Memory B cell (primary cell): Measurements from ENCODE around the gene CHADL.

Source experiments
- ATAC-seq: fragments of 150-1000 bp; cut with Tn5 transposase; 2 replicates; pipeline ENCODE4 v1.10.0; 2021; ENCODE audit warnings: low read depth, mild to moderate bottlenecking, moderate library complexity
- DNase-seq, 2 donors: peaks; one replicate each; pipeline ENCODE4 v3.0.0; 2022; ENCODE audit warnings: low spot score in 2 of 2
- H3K27ac Mint-ChIP-seq: one replicate; pipeline ENCODE4 v1.8.0; 2022; ENCODE audit warnings: mild to moderate bottlenecking, moderate library complexity, mixed read lengths
- H3K27me3 Mint-ChIP-seq: one replicate; pipeline ENCODE4 v1.8.0; 2022; ENCODE audit warnings: mixed read lengths
- H3K36me3 Mint-ChIP-seq: one replicate; pipeline ENCODE4 v1.8.0; 2022; ENCODE audit warnings: mild to moderate bottlenecking, mixed read lengths
- H3K4me1 Mint-ChIP-seq: one replicate; pipeline ENCODE4 v1.8.0; 2022; ENCODE audit warnings: mixed read lengths
- H3K4me3 Mint-ChIP-seq: one replicate; pipeline ENCODE4 v1.8.0; 2022; ENCODE audit warnings: mild to moderate bottlenecking, moderate library complexity, mixed read lengths
- H3K9me3 Mint-ChIP-seq: one replicate; pipeline ENCODE4 v1.8.0; 2022; ENCODE audit warnings: mixed read lengths

Gene CHADL

GRCh38 chr22:41240377-41241132 is at the start of gene CHADL:
Gene CHADL, minus strand, starts transcription at chr22:41240931. Its CDS starts 50 bp downstream, at chr22:41240881.
- peak within 1 kb of the TSS; percentile 19 for H3K27ac Mint-ChIP-seq
- H3K9me3 Mint-ChIP-seq = no peaks in the 10 kb centered on the region
- no peaks in the 10 kb centered on the region for H3K36me3 Mint-ChIP-seq
- no peak for ATAC-seq
- no peaks in the 10 kb centered on the region for H3K27me3 Mint-ChIP-seq
- no peak for DNase-seq
- peaks cover 9% of the 10 kb centered on the region for H3K4me1 Mint-ChIP-seq
- H3K4me3 Mint-ChIP-seq = peak within 1 kb of the TSS; percentile 24

- no peaks in the 10 kb centered on the region for H3K36me3 Mint-ChIP-seq
- H3K4me1 Mint-ChIP-seq = peaks cover 8% of the 10 kb centered on the region
- no peaks in the 10 kb centered on the region for H3K9me3 Mint-ChIP-seq
- no peak for ATAC-seq
- no peaks in the 10 kb centered on the region for H3K27me3 Mint-ChIP-seq
- H3K27ac Mint-ChIP-seq = no peak overlapping the region
- DNase-seq = no peak
- no peak overlapping the region for H3K4me3 Mint-ChIP-seq
These were observed 48.9 kb upstream of the CHADL start for GRCh38 chr22:41289671-41290070.

- Mint-ChIP-seq H3K36me3 (peaks cover 2% of the 10 kb centered on the region), H3K27me3 (no peaks in the 10 kb centered on the region), H3K4me3 (peak overlapping the region; percentile 73), H3K27ac (no peak overlapping the region), H3K9me3 (no peaks in the 10 kb centered on the region), H3K4me1 (peaks cover 10% of the 10 kb centered on the region)
- no peak for DNase-seq
- no peak for ATAC-seq
These were observed 47.7 kb upstream of the CHADL start for GRCh38 chr22:41288245-41288946.

- DNase-seq = no peak
- peak overlapping the region; percentile 98 for H3K27ac Mint-ChIP-seq
- peaks cover 6% of the 10 kb centered on the region for H3K36me3 Mint-ChIP-seq
- H3K9me3 Mint-ChIP-seq = no peaks in the 10 kb centered on the region
- peaks cover 12% of the 10 kb centered on the region for H3K4me1 Mint-ChIP-seq
- peak overlapping the region; percentile 88 for H3K4me3 Mint-ChIP-seq
- ATAC-seq = peak; percentile 40
- no peaks in the 10 kb centered on the region for H3K27me3 Mint-ChIP-seq
These were observed 45.9 kb upstream of the CHADL start for GRCh38 chr22:41286639-41287091.

DNA sequence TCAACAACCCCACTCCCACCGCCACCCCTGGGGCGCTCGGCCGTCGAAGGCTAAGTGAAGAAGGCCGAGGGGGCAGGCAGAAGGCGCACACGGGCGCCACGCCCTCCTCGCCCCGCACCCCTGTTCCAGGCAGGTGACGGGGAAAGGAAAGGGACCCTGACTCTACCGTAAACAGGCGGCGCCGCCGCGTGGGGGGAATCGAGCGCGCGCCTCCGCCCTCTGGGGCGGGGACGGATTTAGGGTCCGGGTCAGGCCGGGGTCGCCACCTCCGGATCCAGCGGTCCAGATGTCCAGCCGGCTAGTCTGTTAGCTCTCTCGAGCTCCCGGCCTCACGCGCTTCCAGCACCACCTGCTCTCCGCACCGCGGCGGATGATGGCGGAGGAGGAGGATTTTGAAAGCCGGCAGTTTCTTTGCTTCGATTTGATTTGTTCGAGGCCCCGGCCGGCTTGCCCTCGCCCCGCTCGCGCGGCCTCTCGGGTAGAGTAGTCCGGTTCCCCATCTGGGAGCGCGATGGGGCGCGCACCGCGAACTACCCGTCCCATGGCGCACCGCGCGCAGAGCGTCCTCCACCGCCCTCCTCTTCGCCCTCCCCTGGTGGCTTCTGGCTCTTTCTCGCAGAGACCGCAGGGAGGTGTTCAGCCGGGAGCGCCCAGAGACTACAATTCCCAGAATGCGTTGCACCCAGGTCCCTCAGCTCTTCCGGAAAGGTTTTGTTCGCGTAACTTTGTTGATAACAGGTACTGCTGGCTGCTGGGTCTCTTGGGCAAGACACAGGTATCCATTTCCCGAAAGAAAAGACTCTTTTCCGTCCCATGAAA is 45.3 kb upstream of the CHADL start, which contains the start of gene RANGAP1:
TSS of gene RANGAP1 (minus strand) at position 368 of the 819 bp plus-strand sequence. CDS start 5,143 bp downstream, outside the sequence.
- ATAC-seq = peak; percentile 89
- peak; percentile 92 to 97 for DNase-seq
- H3K4me3 Mint-ChIP-seq = peak within 1 kb of the TSS; percentile 88
- peak within 1 kb of the TSS; percentile 98 for H3K27ac Mint-ChIP-seq
- H3K9me3 Mint-ChIP-seq = no peaks in the 10 kb centered on the region
- H3K4me1 Mint-ChIP-seq = peaks cover 13% of the 10 kb centered on the region
- H3K36me3 Mint-ChIP-seq = peaks cover 6% of the 10 kb centered on the region
- H3K27me3 Mint-ChIP-seq = no peaks in the 10 kb centered on the region

DNA sequence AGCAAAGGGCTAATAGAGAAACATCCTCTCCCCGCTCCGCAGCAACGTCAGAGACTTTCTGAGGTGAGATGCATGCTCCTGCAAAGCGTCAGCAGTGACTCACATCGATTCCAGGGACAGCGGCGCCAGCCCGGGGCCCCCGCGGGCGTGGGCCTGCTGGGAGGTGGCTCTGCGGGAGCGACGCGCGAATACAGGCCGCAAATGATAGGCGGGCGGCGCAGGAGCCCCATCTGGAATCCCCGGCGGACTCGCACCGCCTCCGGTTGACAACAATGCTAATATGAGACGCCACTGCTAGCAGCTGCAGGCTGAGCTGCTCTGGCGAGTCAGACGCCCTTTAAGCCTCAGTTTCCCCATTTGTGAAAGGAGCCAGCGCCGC is 44.7 kb upstream of the CHADL start:
- H3K27ac Mint-ChIP-seq = peak overlapping the region; percentile 98
- peaks cover 6% of the 10 kb centered on the region for H3K36me3 Mint-ChIP-seq
- H3K4me3 Mint-ChIP-seq = peak overlapping the region; percentile 88
- no peaks in the 10 kb centered on the region for H3K9me3 Mint-ChIP-seq
- DNase-seq (peak; percentile 15 to 28), ATAC-seq (no peak)
- no peaks in the 10 kb centered on the region for H3K27me3 Mint-ChIP-seq
- H3K4me1 Mint-ChIP-seq = peaks cover 18% of the 10 kb centered on the region

- Mint-ChIP-seq H3K4me1 (peaks cover 18% of the 10 kb centered on the region), H3K27me3 (no peaks in the 10 kb centered on the region), H3K9me3 (no peaks in the 10 kb centered on the region), H3K27ac (no peak overlapping the region), H3K36me3 (peaks cover 6% of the 10 kb centered on the region), H3K4me3 (peak overlapping the region; percentile 41)
- no peak for ATAC-seq
- no peak for DNase-seq
These were observed 43.7 kb upstream of the CHADL start for GRCh38 chr22:41284465-41284864.

DNA sequence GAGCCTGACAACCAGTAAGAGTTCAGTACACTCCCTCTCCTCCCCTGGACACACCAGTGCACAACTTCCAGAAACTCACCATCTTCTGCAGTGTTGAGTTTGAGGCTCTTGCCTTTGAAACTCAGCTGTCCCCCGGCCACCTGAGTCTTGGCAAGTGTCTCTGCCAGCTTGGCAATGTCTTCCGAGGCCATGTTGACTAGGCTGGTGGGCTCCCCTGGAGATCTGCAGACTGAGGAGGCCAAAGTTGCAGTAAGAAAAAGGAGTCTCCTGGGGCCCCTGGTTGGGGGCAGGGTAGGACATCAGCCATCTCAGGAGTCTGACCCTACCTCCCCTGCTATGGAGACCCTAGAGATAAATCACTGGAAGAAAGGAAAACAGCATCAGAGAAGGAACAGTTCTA is 40.1 kb upstream of the CHADL start:
- Mint-ChIP-seq H3K27me3 (no peaks in the 10 kb centered on the region), H3K4me3 (no peak overlapping the region), H3K36me3 (peaks cover 20% of the 10 kb centered on the region), H3K9me3 (no peaks in the 10 kb centered on the region), H3K27ac (no peak overlapping the region), H3K4me1 (peaks cover 13% of the 10 kb centered on the region)
- ATAC-seq (no peak), DNase-seq (no peak)

- H3K4me3 Mint-ChIP-seq = no peak overlapping the region
- no peak overlapping the region for H3K27ac Mint-ChIP-seq
- peaks cover 11% of the 10 kb centered on the region for H3K4me1 Mint-ChIP-seq
- no peaks in the 10 kb centered on the region for H3K9me3 Mint-ChIP-seq
- peaks cover 23% of the 10 kb centered on the region for H3K36me3 Mint-ChIP-seq
- ATAC-seq = no peak
- DNase-seq = no peak
- no peaks in the 10 kb centered on the region for H3K27me3 Mint-ChIP-seq
These were observed 39.3 kb upstream of the CHADL start for GRCh38 chr22:41280065-41280464.

GRCh38 chr22:41274856-41275255 is 34.1 kb upstream of the CHADL start:
- Mint-ChIP-seq H3K4me3 (no peak overlapping the region), H3K36me3 (peaks cover 28% of the 10 kb centered on the region), H3K9me3 (no peaks in the 10 kb centered on the region), H3K27me3 (no peaks in the 10 kb centered on the region), H3K27ac (no peak overlapping the region), H3K4me1 (no peaks in the 10 kb centered on the region)
- ATAC-seq (no peak), DNase-seq (no peak)

DNA sequence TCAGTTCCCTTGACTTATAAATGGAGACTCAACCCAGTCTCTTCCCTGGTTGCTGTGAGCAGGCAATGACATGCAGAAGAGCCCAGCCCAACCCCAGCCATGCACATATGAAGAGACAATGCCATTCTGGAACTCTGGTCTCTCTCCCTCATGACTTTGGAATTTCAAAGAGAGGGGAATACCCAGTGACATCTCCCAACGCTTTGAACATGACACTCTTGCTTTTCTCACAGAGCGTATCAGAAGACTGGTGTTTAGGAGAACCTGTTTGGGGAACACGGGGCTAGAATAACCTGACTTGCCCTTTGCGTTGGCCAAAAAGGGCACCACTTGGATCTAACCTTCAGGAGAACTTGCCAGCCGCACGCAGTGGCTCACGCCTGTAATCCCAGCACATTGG is 32.4 kb upstream of the CHADL start:
- H3K36me3 Mint-ChIP-seq = peaks cover 26% of the 10 kb centered on the region
- DNase-seq (no peak), ATAC-seq (no peak)
- no peak overlapping the region for H3K27ac Mint-ChIP-seq
- H3K4me3 Mint-ChIP-seq = no peak overlapping the region
- no peaks in the 10 kb centered on the region for H3K27me3 Mint-ChIP-seq
- no peaks in the 10 kb centered on the region for H3K4me1 Mint-ChIP-seq
- no peaks in the 10 kb centered on the region for H3K9me3 Mint-ChIP-seq

DNA sequence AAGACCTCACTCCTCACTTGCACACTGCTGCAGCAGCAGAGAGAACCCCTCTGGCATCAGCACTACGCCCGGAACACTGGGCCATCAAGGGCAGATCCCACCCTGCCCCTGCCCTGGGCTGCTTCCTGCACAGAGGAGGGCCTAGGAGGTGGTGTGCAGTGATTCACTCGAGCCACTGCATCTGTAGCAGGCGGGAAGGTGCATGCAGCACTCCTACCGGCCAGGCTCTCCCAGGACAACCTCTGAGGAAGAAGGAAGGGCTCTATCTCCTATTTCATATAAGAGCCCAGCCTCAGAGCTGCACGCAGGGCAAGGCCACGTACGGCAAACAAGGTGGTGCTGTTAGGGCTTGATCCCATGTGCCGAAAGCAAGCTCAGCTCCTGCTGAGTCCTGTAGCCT is 31.1 kb upstream of the CHADL start:
- no peaks in the 10 kb centered on the region for H3K27me3 Mint-ChIP-seq
- no peak overlapping the region for H3K4me3 Mint-ChIP-seq
- no peak for DNase-seq
- ATAC-seq = no peak
- H3K36me3 Mint-ChIP-seq = peaks cover 26% of the 10 kb centered on the region
- H3K9me3 Mint-ChIP-seq = no peaks in the 10 kb centered on the region
- H3K4me1 Mint-ChIP-seq = no peaks in the 10 kb centered on the region
- no peak overlapping the region for H3K27ac Mint-ChIP-seq

DNA sequence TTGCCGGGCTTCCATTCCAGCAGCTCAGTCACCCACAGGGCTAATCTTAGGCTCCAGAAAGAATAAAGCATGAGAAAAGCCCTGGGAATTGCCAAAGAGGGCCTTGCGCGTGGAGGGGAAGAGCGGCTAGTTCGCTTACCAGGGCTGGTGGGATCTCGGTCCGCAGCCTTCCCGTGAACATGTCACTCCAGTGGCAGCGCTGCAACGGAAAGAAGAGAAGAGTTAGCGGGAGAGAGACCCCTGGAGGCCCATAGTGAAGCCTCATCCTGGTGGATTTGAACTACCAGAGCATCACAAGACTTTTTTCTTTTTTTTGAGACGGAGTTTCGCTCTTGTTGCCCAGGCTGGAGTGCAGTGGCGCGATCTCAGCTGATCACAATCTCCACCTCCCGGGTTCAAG is 27.2 kb upstream of the CHADL start:
- H3K4me1 Mint-ChIP-seq = no peaks in the 10 kb centered on the region
- no peak for DNase-seq
- peaks cover 26% of the 10 kb centered on the region for H3K36me3 Mint-ChIP-seq
- no peaks in the 10 kb centered on the region for H3K27me3 Mint-ChIP-seq
- no peak for ATAC-seq
- H3K9me3 Mint-ChIP-seq = no peaks in the 10 kb centered on the region
- H3K4me3 Mint-ChIP-seq = no peak overlapping the region
- no peak overlapping the region for H3K27ac Mint-ChIP-seq

- H3K9me3 Mint-ChIP-seq = no peaks in the 10 kb centered on the region
- no peaks in the 10 kb centered on the region for H3K27me3 Mint-ChIP-seq
- H3K27ac Mint-ChIP-seq = no peak overlapping the region
- ATAC-seq (no peak), DNase-seq (no peak)
- peaks cover 28% of the 10 kb centered on the region for H3K36me3 Mint-ChIP-seq
- H3K4me1 Mint-ChIP-seq = no peaks in the 10 kb centered on the region
- H3K4me3 Mint-ChIP-seq = no peak overlapping the region
These were observed 23.7 kb upstream of the CHADL start for GRCh38 chr22:41264408-41264941.
